ENCODE data around the gene TRA2A.

Gene TRA2A

DNA sequence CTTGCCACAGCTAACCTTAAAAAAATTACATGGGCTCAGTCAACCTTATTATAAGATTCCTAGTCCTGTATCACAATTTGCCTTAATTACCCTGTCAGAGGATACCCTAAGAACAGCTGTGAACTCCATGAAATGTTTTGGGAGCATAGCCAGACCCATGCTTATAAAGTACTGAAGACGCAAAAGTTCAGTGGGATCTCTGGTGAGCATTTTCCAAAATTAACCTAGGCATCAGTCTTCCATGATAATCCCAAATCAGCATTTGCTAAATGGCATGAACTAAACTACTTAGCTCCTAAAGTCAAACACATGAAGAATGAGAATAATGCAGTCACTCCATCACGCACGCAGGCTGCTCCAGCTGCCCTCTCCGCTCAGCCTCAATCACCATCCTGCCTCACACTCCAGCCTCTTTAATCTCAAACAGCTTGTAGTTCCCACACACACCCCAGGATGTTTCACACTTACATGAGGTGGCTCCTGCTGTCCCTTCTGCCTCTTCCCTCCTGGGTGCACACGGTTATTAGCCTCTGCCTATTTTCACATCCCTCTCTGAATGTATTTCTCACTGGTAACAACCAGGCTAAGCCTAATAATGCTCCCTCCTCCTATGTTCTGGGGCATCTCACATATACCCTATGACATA, 76.8 kb downstream of the TRA2A start:
- Histone ChIP-seq H3F3A (ENCODE audit: insufficient read depth) (peaks cover 30% of the 10 kb centered on the region), H3K36me3 (ENCODE audit: low read length) (peaks cover 22% of the 10 kb centered on the region), H2AFZ (ENCODE audit: low read depth, low read length, severe bottlenecking) (no peak overlapping the region), H3K9me3 (ENCODE audit: insufficient read depth, low read length) (no peaks in the 10 kb centered on the region), H3K4me3 (ENCODE audit: insufficient read depth, low read length, poor library complexity, severe bottlenecking) (no peak overlapping the region), H3K27ac (ENCODE audit: low read depth, low read length) (no peak overlapping the region), H4K20me1 (ENCODE audit: low read depth, low read length) (peaks cover 56% of the 10 kb centered on the region), H3K79me2 (ENCODE audit: insufficient read depth, low read length) (peaks cover 99% of the 10 kb centered on the region), H3K9me2 (replicated peaks; ENCODE audit: insufficient read depth, low read length) (no peaks in the 10 kb centered on the region), H3K4me2 (ENCODE audit: low read depth, low read length, poor library complexity, severe bottlenecking) (no peak overlapping the region), H3K9ac (ENCODE audit: low read length) (no peak overlapping the region), H3K27me3 (ENCODE audit: low read length) (no peaks in the 10 kb centered on the region)
- TF ChIP-seq, protein P1, sequence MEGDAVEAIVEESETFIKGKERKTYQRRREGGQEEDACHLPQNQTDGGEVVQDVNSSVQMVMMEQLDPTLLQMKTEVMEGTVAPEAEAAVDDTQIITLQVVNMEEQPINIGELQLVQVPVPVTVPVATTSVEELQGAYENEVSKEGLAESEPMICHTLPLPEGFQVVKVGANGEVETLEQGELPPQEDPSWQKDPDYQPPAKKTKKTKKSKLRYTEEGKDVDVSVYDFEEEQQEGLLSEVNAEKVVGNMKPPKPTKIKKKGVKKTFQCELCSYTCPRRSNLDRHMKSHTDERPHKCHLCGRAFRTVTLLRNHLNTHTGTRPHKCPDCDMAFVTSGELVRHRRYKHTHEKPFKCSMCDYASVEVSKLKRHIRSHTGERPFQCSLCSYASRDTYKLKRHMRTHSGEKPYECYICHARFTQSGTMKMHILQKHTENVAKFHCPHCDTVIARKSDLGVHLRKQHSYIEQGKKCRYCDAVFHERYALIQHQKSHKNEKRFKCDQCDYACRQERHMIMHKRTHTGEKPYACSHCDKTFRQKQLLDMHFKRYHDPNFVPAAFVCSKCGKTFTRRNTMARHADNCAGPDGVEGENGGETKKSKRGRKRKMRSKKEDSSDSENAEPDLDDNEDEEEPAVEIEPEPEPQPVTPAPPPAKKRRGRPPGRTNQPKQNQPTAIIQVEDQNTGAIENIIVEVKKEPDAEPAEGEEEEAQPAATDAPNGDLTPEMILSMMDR (IDR thresholded peaks at IDR 0.05; ENCODE audit: insufficient read depth, low read length, poor library complexity, severe bottlenecking): no peak
- TF ChIP-seq EZH2phosphoT487 (conservative IDR thresholded peaks at IDR 0.05; ENCODE audit: low read length): no peak

All from SU-DHL-6 (cell line).